ENCODE results near the gene ACAD8. TPM values are rescaled to one million over a fixed set of nuclear protein-coding genes. Genes with fewer than 3 reads are reported as not detected.

ACAD8 gene
- polyA plus RNA-seq, 1 donor from 2014 or later, result 68.8 TPM

GRCh38 chr11:134226806-134227325 is 26.5 kb upstream of the ACAD8 start:
- no peaks in the 10 kb centered on the region for H3K36me3 ChIP-seq (ENCODE audit: insufficient read depth, low read length)
- peak overlapping the region; percentile 99 for H3K4me3 ChIP-seq (ENCODE audit: low read length)
- no peaks in the 10 kb centered on the region for H3F3A ChIP-seq (ENCODE audit: insufficient read depth, low read length, poor library complexity, severe bottlenecking)
- no peaks in the 10 kb centered on the region for H3K9me3 ChIP-seq (ENCODE audit: low read length)
- TF ChIP-seq EZH2 (IDR thresholded peaks at IDR 0.05; ENCODE audit: borderline replicate concordance, insufficient read depth, low read length, poor library complexity, severe bottlenecking), result no peak
- TF ChIP-seq RAD21 (conservative IDR thresholded peaks at IDR 0.05), result no peak
- TF ChIP-seq EP300 (conservative IDR thresholded peaks at IDR 0.05; ENCODE audit: poor library complexity, severe bottlenecking), result no peak
- no peak for TF ChIP-seq CTCF (IDR thresholded peaks at IDR 0.05; ENCODE audit: poor library complexity, severe bottlenecking)
- no peak for TF ChIP-seq MXI1 (conservative IDR thresholded peaks at IDR 0.05; ENCODE audit: poor library complexity, severe bottlenecking)
- no peak for TF ChIP-seq TAF1 (IDR thresholded peaks at IDR 0.05; ENCODE audit: low read depth)
- TF ChIP-seq REST (IDR thresholded peaks at IDR 0.05; ENCODE audit: borderline replicate concordance), result no peak
- no peak for TF ChIP-seq SMC3 (conservative IDR thresholded peaks at IDR 0.05; ENCODE audit: poor library complexity)
- no peak for TF ChIP-seq POLR2AphosphoS5 (IDR thresholded peaks at IDR 0.05)
- peak overlapping the region; percentile 89 for H3K4me2 ChIP-seq (ENCODE audit: low read length)
- peaks cover 4% of the 10 kb centered on the region for H4K20me1 ChIP-seq (ENCODE audit: insufficient read depth)
- H3K9ac ChIP-seq (ENCODE audit: low read length), result no peak overlapping the region
- H3K27ac ChIP-seq (ENCODE audit: low read length), result no peak overlapping the region
- H3K27me3 ChIP-seq (ENCODE audit: insufficient read depth, low read depth, low read length), result no peaks in the 10 kb centered on the region
- H3K9me2 ChIP-seq (ENCODE audit: insufficient read depth, low read length), result no peaks in the 10 kb centered on the region
- no peak overlapping the region for H2AFZ ChIP-seq (ENCODE audit: low read depth, low read length)
- H3K79me2 ChIP-seq (replicated peaks; ENCODE audit: insufficient read depth, low read length), result peaks cover 50% of the 10 kb centered on the region

- peaks cover 38% of the 10 kb centered on the region for H3K79me2 ChIP-seq (replicated peaks; ENCODE audit: insufficient read depth, low read length)
- TF ChIP-seq POLR2AphosphoS5 (IDR thresholded peaks at IDR 0.05) (no peak), EP300 (conservative IDR thresholded peaks at IDR 0.05; ENCODE audit: poor library complexity, severe bottlenecking) (no peak), EZH2 (IDR thresholded peaks at IDR 0.05; ENCODE audit: borderline replicate concordance, insufficient read depth, low read length, poor library complexity, severe bottlenecking) (no peak), MXI1 (conservative IDR thresholded peaks at IDR 0.05; ENCODE audit: poor library complexity, severe bottlenecking) (no peak), REST (IDR thresholded peaks at IDR 0.05; ENCODE audit: borderline replicate concordance) (no peak), TAF1 (IDR thresholded peaks at IDR 0.05; ENCODE audit: low read depth) (no peak), CTCF (IDR thresholded peaks at IDR 0.05; ENCODE audit: poor library complexity, severe bottlenecking) (no peak), RAD21 (conservative IDR thresholded peaks at IDR 0.05) (no peak), SMC3 (conservative IDR thresholded peaks at IDR 0.05; ENCODE audit: poor library complexity) (no peak)
- no peaks in the 10 kb centered on the region for H3K9me2 ChIP-seq (ENCODE audit: insufficient read depth, low read length)
- H3K36me3 ChIP-seq (ENCODE audit: insufficient read depth, low read length), result no peaks in the 10 kb centered on the region
- no peak overlapping the region for H3K4me3 ChIP-seq (ENCODE audit: low read length)
- no peaks in the 10 kb centered on the region for H3F3A ChIP-seq (ENCODE audit: insufficient read depth, low read length, poor library complexity, severe bottlenecking)
- no peak overlapping the region for H3K27ac ChIP-seq (ENCODE audit: low read length)
- no peaks in the 10 kb centered on the region for H3K27me3 ChIP-seq (ENCODE audit: insufficient read depth, low read depth, low read length)
- no peaks in the 10 kb centered on the region for H3K9me3 ChIP-seq (ENCODE audit: low read length)
- no peak overlapping the region for H3K9ac ChIP-seq (ENCODE audit: low read length)
- no peak overlapping the region for H3K4me2 ChIP-seq (ENCODE audit: low read length)
- H4K20me1 ChIP-seq (ENCODE audit: insufficient read depth), result peaks cover 4% of the 10 kb centered on the region
- no peak overlapping the region for H2AFZ ChIP-seq (ENCODE audit: low read depth, low read length)
These were observed 24.7 kb upstream of the ACAD8 start for GRCh38 chr11:134228625-134229024.
